Liver (tissue), 3 donors: Measurements from ENCODE around the gene ABCC8.

ENCODE experiments used
- JUND ChIP-seq, 2 donors: IDR thresholded peaks; 2 replicates each; pipeline ENCODE4 v1.6.1; 2016; ENCODE audit warnings: antibody characterized with exemption in 2 of 2
- RAD21 ChIP-seq, 2 donors: IDR thresholded peaks; 2 replicates each; pipeline ENCODE4 v1.6.1; 2016; ENCODE audit warnings: antibody characterized with exemption in 2 of 2, mild to moderate bottlenecking in 2 of 2
- TAF1 ChIP-seq: conservative IDR thresholded peaks from 2 replicates; pipeline ENCODE4 v1.6.1; 2016; ENCODE audit warnings: antibody characterized with exemption, mild to moderate bottlenecking
- TF ChIP-seq, protein P1 (sequence below): fragments of 150-350 bp; IDR thresholded peaks from 2 replicates; pipeline ENCODE4 v1.5.1; 2017; ENCODE audit warnings: improper control_type of control experiment, low read depth, low read length; ENCODE audit not compliant: missing input control
- donor health status: healthy.
- donor health status: healthy.

DNA sequence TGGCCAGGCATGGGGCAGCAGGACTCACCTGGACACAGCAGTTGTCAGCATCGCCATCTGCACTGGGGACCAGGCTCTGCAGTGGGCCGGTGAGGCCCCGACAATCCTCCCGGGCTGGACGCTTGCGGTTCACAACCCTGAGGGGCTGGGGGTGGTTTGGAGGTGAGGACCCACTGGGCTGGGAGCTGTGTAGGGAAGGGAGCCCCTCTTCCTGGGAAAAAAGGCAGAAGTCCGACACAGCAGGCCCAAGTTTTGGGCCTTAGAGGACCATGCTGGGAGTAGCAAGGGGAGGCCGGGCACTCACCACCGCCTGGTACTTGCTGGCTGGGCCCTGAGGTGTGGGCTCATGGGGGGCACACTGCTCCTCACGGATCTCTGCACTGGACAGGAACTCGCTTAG is 48.4 kb downstream of the ABCC8 start:
- TF ChIP-seq, protein P1, sequence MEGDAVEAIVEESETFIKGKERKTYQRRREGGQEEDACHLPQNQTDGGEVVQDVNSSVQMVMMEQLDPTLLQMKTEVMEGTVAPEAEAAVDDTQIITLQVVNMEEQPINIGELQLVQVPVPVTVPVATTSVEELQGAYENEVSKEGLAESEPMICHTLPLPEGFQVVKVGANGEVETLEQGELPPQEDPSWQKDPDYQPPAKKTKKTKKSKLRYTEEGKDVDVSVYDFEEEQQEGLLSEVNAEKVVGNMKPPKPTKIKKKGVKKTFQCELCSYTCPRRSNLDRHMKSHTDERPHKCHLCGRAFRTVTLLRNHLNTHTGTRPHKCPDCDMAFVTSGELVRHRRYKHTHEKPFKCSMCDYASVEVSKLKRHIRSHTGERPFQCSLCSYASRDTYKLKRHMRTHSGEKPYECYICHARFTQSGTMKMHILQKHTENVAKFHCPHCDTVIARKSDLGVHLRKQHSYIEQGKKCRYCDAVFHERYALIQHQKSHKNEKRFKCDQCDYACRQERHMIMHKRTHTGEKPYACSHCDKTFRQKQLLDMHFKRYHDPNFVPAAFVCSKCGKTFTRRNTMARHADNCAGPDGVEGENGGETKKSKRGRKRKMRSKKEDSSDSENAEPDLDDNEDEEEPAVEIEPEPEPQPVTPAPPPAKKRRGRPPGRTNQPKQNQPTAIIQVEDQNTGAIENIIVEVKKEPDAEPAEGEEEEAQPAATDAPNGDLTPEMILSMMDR = no peak
- TF ChIP-seq RAD21 (IDR thresholded peaks at IDR 0.05) = no peak
- TF ChIP-seq JUND (IDR thresholded peaks at IDR 0.05) = no peak
- no peak for TF ChIP-seq TAF1
